GM19035 (cell line): ENCODE results near the gene FOXD1.
"Not testable (repeated sequence)": the region's sequence is repeated elsewhere in the genome, so short reads cannot be mapped to it uniquely, and the experiment has no call there.

Source experiments
- ATAC-seq: cut with Tn5 transposase; IDR thresholded peaks from one replicate; pipeline ENCODE4 v1.9.1; 2021; ENCODE audit not compliant: unreplicated experiment

Gene FOXD1

DNA sequence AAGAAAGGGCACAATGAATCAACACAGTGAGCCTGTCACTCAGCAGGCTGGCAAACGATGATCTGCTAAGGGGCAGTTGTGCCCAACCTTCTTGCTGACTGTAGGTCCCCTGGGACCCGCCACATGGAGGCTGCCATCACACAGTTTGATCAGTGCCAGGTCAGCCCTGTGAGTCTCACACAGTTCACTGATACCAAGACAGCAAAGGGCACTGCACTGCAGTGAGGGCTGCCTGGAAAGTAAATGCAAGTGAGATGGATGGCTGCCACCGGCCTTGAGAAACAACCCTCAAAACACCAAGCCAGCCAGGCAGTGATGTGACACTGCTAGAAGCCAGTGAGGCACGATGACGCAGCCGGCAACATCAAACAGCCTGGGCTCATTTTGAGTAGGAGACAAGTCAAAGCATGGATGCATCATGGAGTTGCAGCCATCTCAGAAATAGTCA lies 30.3 kb downstream of the FOXD1 start:
- ATAC-seq, result no peak

- no peak for ATAC-seq
Observed at GRCh38 chr5:73417303-73418034, 31.1 kb downstream of the FOXD1 start.

- no peak for ATAC-seq
Observed at GRCh38 chr5:73415617-73416016, 33.0 kb downstream of the FOXD1 start.

DNA sequence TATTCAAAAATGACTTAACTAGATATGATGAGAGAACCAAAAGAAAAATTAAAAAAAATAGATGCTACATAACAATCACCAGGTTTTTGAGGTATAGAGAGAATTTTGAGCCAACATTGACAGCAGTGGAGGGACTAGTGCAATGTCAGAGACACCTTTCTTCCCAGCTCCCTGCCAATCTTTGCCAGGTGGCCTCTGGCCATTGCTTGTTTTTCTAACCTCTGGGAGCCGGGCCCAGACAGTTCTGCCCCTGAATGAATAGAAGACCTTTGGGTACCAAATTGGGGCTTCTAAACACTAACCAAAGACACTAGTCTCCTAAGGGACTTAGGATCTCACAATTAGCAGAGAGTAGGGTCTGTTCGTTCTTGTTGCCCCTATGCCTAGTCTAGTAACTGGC lies 33.4 kb downstream of the FOXD1 start:
- no peak for ATAC-seq

DNA sequence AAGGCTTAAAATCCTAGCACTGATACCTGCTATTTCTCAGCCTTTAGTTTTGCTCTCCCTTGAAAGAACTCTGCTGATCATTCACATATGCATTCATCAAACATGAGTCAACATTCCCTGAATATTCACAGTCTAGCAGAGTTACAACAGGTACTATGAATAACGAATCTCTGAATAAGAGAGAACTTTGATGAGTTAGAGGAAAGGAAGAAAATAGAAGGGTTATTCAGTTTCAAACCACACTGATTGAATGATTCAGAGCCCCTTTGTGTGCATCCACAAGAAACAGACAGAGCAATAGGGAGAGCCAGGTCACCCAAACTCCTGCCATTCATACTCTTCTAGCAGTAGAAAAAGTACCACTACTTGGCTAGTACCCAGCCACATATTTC lies 36.0 kb downstream of the FOXD1 start:
- ATAC-seq, result no peak

GRCh38 chr5:73411936-73412596 lies 36.5 kb downstream of the FOXD1 start:
- no peak for ATAC-seq

GRCh38 chr5:73409927-73410326 lies 38.6 kb downstream of the FOXD1 start:
- not testable (repeated sequence) for ATAC-seq

GRCh38 chr5:73405691-73406090 lies 42.9 kb downstream of the FOXD1 start:
- ATAC-seq, result no peak

DNA sequence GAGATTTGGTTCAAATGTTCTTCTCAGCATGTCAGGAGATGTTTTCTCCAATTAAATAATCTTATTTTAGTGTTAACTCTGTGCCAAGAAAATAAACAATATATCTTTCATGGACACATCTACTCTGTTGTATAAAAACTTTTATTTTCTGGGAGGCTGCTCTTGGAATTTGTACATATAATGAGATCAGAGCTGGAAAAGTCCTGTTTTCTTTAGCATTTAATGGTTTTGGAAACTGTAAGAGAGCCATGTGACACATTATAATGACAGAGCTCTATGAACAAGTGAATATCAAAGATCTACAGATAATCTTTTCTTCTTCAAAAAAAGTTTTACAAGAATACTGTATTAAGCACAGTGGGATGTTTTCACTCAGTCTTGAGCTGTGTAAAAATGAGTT lies 48.8 kb downstream of the FOXD1 start:
- ATAC-seq, result no peak
